Stomach (tissue), 9 donors: ENCODE results near the gene ZNF134. TPM values are rescaled to one million over a fixed set of nuclear protein-coding genes. Genes with fewer than 3 reads are reported as not detected.

Experiments used
- DNase-seq, 2 donors: peaks; one replicate each; pipeline versions ENCODE4 v3.0.0 to v3.0.0-alpha.2; 2013 to 2019
- H3K27ac ChIP-seq, 5 donors: fragments of 200-600 bp in 4 of 5; sonication (generic) in 4 of 5; one replicate each; pipeline ENCODE4 v1.5.1; 2013 to 2019; ENCODE audit warnings: mild to moderate bottlenecking in 1 of 5, moderate library complexity in 1 of 5
- H3K27me3 ChIP-seq, 3 donors: fragments of 200-600 bp; sonication (generic); one replicate each; pipeline ENCODE4 v1.5.1; 2017 to 2019; ENCODE audit warnings: mixed run types in 1 of 3
- H3K36me3 ChIP-seq, 4 donors: fragments of 200-600 bp; sonication (generic); 1 replicate in 3 of 4; 2 replicates in 1 of 4; pipeline ENCODE4 v1.5.1; 2016 to 2019
- H3K4me1 ChIP-seq, 4 donors: fragments of 200-600 bp; sonication (generic); one replicate each; pipeline ENCODE4 v1.5.1; 2016 to 2019
- H3K4me3 ChIP-seq, 4 donors: fragments of 200-600 bp; sonication (generic) in 3 of 4; one replicate each; pipeline ENCODE4 v1.5.1; 2016 to 2019; ENCODE audit warnings: mild to moderate bottlenecking in 1 of 4
- H3K9me3 ChIP-seq, 4 donors: fragments of 200-600 bp; sonication (generic); one replicate each; pipeline ENCODE4 v1.5.1; 2016 to 2019
- EP300 ChIP-seq: sonication (generic); formaldehyde crosslinking; IDR thresholded peaks from one replicate; pipeline ENCODE4 v1.6.1; 2017; ENCODE audit warnings: antibody characterized with exemption
- POLR2A ChIP-seq, 4 donors: fragments of 450-650 bp; IDR thresholded peaks; one replicate each; pipeline ENCODE4 v1.6.1; 2016; ENCODE audit warnings: antibody characterized with exemption in 4 of 4, control low read depth in 2 of 4, mild to moderate bottlenecking in 1 of 4, moderate library complexity in 1 of 4
- POLR2AphosphoS5 ChIP-seq, 3 donors: sonication (generic); formaldehyde crosslinking; IDR thresholded peaks; one replicate each; pipeline ENCODE4 v1.6.1; 2016; ENCODE audit warnings: antibody characterized with exemption in 3 of 3
- WGBS, 5 donors: extraction: QIAGEN DNeasy Blood & Tissue Kit in 3 of 5; methylation state at CpG; one replicate each; pipeline versions ENCODE4 v1.1.5 to v1.1.7; 2013 to 2018; 5-methylcytosine and 5-hydroxymethylcytosine counted together
- intact Hi-C: fragments of 100-400 bp; cut with DNase I; formaldehyde crosslinking; loops from one replicate; pipeline ENCODE4 v1.15.1; 2023; ENCODE audit warnings: low total_unique reads
- polyA plus RNA-seq, 3 donors: library from polyadenylated mRNA; stranded (reverse); fragments of 200-250 nt; gene quantifications; one replicate each; pipeline ENCODE4 v1.2.3, GENCODE V29; 2013
- total RNA-seq, 5 donors: library from RNA; depleted of rRNA; stranded (reverse); fragments of >200 nt; gene quantifications; one replicate each; pipeline versions ENCODE4 v1.1.0 to v1.2.3, GENCODE V29; 2014 to 2016
- TF ChIP-seq, protein P1 (sequence below), 7 experiments: fragments of 450-650 bp in 4 of 7; fragments of 200-600 bp in 3 of 7; sonication (generic) in 3 of 7; IDR thresholded peaks; one replicate each; pipeline ENCODE4 v1.5.1; 2016 to 2019; ENCODE audit warnings: antibody characterized with exemption in 7 of 7, control low read depth in 2 of 7, mild to moderate bottlenecking in 1 of 7
- donor health status: healthy with polysubstance abuse.
- donor health status: Bipolar disorder and iron deficiency.
- donor health status: healthy.

The ZNF134 gene
- total and polyA plus RNA-seq, 8 donors, result 3.8 to 21.7 (median 8.9) TPM

DNA sequence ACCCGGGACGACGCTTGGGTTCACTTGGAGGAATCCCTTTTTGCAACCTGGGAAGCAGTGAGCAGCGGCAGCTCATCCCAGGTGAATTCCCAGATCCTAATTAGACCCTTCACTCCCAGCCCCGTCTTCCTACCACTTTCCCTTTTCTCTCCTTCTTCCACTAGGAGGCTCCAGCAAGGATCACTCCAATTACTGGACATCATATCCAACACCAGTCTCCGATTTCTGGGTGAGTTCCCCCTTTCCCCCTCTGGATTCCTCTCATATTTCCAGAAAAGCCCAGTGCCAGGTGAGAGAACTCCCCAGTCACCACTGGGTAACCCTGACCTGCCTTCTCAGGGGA is 37.6 kb downstream of the ZNF134 start:
- intact Hi-C loops, result no loop called here
- Histone ChIP-seq H3K9me3 (peaks cover 3 to 93% (median 54%) of the 10 kb centered on the region in 4 donors), H3K4me1 (no peaks in the 10 kb centered on the region), H3K36me3 (no peaks in the 10 kb centered on the region), H3K27ac (peak overlapping the region in 1 of 5 donors; percentile 36), H3K4me3 (peak overlapping the region in 1 of 4 donors; percentile 16), H3K27me3 (peaks cover 0 to 6% (median 0%) of the 10 kb centered on the region in 3 donors)
- WGBS, 5 donors, result 31 to 52% (median 51%) methylated on average over 6 of the region's 6 CpGs
- TF ChIP-seq EP300, result no peak
- TF ChIP-seq POLR2AphosphoS5 (IDR thresholded peaks at IDR 0.05), result no peak
- TF ChIP-seq POLR2A (IDR thresholded peaks at IDR 0.05), result no peak
- TF ChIP-seq, protein P1, sequence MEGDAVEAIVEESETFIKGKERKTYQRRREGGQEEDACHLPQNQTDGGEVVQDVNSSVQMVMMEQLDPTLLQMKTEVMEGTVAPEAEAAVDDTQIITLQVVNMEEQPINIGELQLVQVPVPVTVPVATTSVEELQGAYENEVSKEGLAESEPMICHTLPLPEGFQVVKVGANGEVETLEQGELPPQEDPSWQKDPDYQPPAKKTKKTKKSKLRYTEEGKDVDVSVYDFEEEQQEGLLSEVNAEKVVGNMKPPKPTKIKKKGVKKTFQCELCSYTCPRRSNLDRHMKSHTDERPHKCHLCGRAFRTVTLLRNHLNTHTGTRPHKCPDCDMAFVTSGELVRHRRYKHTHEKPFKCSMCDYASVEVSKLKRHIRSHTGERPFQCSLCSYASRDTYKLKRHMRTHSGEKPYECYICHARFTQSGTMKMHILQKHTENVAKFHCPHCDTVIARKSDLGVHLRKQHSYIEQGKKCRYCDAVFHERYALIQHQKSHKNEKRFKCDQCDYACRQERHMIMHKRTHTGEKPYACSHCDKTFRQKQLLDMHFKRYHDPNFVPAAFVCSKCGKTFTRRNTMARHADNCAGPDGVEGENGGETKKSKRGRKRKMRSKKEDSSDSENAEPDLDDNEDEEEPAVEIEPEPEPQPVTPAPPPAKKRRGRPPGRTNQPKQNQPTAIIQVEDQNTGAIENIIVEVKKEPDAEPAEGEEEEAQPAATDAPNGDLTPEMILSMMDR (IDR thresholded peaks at IDR 0.05), result no peak
- no peak for DNase-seq

DNA sequence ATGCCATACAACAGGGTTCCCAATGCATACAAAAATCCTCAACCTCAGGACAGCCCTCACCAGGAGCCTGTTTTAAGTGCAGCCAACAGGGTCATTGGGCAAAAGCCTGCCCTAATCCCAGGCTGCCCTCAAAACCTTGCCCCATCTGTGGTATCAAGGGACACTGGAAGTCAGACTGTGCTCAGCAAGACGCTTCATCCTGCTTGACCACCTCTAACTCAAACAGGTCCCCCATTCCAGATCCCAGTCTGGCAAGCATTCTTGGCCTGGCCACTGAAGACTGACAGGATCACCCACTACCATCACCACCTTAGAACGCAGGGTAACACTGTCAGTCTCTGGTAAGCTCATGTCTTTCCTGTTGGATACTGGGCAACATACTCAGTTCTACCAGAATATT is 39.6 kb downstream of the ZNF134 start:
- intact Hi-C loops, result no loop called here
- 78 to 100% (median 86%) methylated on average over 1 to 2 of the region's 2 CpGs for WGBS, 5 donors
- H3K4me1 ChIP-seq, result no peaks in the 10 kb centered on the region
- H3K9me3 ChIP-seq, result peaks cover 3 to 77% (median 46%) of the 10 kb centered on the region in 4 donors
- no peak overlapping the region for H3K27ac ChIP-seq
- no peak for DNase-seq
- no peaks in the 10 kb centered on the region for H3K36me3 ChIP-seq
- no peak overlapping the region for H3K4me3 ChIP-seq
- TF ChIP-seq, protein P1 (IDR thresholded peaks at IDR 0.05), result no peak
- no peak for TF ChIP-seq POLR2AphosphoS5 (IDR thresholded peaks at IDR 0.05)
- H3K27me3 ChIP-seq, result peaks cover 0 to 6% (median 0%) of the 10 kb centered on the region in 3 donors

DNA sequence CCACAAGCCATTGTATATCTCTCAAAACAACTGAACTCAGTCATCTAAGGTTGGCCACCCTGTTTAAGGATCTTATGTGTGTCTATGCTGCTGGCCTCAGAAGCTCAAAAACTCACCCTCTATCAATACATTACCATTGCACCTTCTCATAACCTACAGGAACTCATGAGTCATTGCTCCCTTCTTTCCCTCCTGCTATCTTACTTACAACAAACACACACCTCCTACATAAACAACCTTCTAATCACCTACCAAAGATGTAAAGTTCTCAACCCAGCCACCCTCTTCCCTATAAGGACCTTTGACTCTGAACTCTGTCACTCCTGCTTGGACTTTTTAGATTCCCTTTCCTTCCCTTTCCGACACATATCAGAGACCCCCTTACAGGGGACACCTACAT is 41.4 kb downstream of the ZNF134 start:
- Histone ChIP-seq H3K9me3 (peaks cover 3 to 59% (median 39%) of the 10 kb centered on the region in 4 donors), H3K27me3 (peaks cover 0 to 15% (median 0%) of the 10 kb centered on the region in 3 donors), H3K27ac (no peak overlapping the region), H3K4me3 (no peak overlapping the region), H3K36me3 (no peaks in the 10 kb centered on the region), H3K4me1 (no peaks in the 10 kb centered on the region)
- 27 to 67% (median 50%) methylated on average over 1 of the region's 1 CpG for WGBS, 5 donors
- TF ChIP-seq, protein P1 (IDR thresholded peaks at IDR 0.05), result no peak
- TF ChIP-seq POLR2A (IDR thresholded peaks at IDR 0.05) (no peak), EP300 (no peak), POLR2AphosphoS5 (IDR thresholded peaks at IDR 0.05) (no peak)
- DNase-seq, result peak in 1 of 2 donors; percentile 68
- intact Hi-C loops, result no loop called here

DNA sequence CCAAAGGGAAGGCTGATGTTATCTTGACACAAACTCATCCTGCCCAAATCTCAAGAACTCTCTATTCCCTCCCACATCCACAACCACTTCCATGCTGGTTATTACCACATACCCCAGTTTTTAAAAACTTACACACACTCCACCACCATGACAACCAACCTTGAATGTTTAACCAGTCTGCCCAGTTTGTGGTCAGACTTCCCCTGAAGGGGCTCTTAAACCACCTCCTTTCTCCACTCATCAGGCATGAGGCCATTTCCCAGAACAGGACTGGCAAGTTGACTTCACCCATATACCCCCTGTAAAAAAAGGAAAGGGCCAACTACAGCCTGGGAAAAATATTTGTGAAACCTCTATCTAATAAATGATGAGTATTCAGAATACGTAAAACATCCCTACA is 42.3 kb downstream of the ZNF134 start:
- H3K4me3 ChIP-seq, result no peak overlapping the region
- WGBS, 5 donors, result 76 to 96% (median 85%) methylated on average over 1 of the region's 1 CpG
- intact Hi-C loops, result no loop called here
- H3K9me3 ChIP-seq, result peaks cover 3 to 50% (median 36%) of the 10 kb centered on the region in 4 donors
- H3K27me3 ChIP-seq, result peaks cover 0 to 15% (median 0%) of the 10 kb centered on the region in 3 donors
- no peaks in the 10 kb centered on the region for H3K4me1 ChIP-seq
- TF ChIP-seq POLR2AphosphoS5 (IDR thresholded peaks at IDR 0.05) (no peak), EP300 (no peak), POLR2A (IDR thresholded peaks at IDR 0.05) (no peak)
- TF ChIP-seq, protein P1 (IDR thresholded peaks at IDR 0.05), result no peak
- H3K27ac ChIP-seq, result peak overlapping the region in 1 of 5 donors; percentile 10
- no peak for DNase-seq
- H3K36me3 ChIP-seq, result no peaks in the 10 kb centered on the region
